Endometrial microvascular endothelial cells (primary cell): ENCODE measurements around the gene ARAP2. TPM values are rescaled to one million over a fixed set of nuclear protein-coding genes. Genes with fewer than 3 reads are reported as not detected.

ENCODE experiments used
- in situ Hi-C: cut with HindIII; loops from 2 replicates; pipeline ENCODE4 v1.10.0; 2017; ENCODE audit warnings: low sequenced_read_pairs, low pct_unique_long_range_greater_than_20kb; ENCODE audit errors: inconsistent ontology term
- total RNA-seq: library from RNA; depleted of rRNA; stranded (reverse); fragments of >200 nt; gene quantifications from one replicate; pipeline ENCODE4 v1.2.3, GENCODE V29; 2015; ENCODE audit errors: inconsistent ontology term

Gene ARAP2, protein sequence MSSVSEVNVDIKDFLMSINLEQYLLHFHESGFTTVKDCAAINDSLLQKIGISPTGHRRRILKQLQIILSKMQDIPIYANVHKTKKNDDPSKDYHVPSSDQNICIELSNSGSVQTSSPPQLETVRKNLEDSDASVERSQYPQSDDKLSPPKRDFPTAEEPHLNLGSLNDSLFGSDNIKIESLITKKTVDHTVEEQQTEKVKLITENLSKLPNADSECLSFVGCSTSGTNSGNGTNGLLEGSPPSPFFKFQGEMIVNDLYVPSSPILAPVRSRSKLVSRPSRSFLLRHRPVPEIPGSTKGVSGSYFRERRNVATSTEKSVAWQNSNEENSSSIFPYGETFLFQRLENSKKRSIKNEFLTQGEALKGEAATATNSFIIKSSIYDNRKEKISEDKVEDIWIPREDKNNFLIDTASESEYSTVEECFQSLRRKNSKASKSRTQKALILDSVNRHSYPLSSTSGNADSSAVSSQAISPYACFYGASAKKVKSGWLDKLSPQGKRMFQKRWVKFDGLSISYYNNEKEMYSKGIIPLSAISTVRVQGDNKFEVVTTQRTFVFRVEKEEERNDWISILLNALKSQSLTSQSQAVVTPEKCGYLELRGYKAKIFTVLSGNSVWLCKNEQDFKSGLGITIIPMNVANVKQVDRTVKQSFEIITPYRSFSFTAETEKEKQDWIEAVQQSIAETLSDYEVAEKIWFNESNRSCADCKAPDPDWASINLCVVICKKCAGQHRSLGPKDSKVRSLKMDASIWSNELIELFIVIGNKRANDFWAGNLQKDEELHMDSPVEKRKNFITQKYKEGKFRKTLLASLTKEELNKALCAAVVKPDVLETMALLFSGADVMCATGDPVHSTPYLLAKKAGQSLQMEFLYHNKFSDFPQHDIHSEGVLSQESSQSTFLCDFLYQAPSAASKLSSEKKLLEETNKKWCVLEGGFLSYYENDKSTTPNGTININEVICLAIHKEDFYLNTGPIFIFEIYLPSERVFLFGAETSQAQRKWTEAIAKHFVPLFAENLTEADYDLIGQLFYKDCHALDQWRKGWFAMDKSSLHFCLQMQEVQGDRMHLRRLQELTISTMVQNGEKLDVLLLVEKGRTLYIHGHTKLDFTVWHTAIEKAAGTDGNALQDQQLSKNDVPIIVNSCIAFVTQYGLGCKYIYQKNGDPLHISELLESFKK (N-terminal part only)
- total RNA-seq, result 4.7 TPM

DNA sequence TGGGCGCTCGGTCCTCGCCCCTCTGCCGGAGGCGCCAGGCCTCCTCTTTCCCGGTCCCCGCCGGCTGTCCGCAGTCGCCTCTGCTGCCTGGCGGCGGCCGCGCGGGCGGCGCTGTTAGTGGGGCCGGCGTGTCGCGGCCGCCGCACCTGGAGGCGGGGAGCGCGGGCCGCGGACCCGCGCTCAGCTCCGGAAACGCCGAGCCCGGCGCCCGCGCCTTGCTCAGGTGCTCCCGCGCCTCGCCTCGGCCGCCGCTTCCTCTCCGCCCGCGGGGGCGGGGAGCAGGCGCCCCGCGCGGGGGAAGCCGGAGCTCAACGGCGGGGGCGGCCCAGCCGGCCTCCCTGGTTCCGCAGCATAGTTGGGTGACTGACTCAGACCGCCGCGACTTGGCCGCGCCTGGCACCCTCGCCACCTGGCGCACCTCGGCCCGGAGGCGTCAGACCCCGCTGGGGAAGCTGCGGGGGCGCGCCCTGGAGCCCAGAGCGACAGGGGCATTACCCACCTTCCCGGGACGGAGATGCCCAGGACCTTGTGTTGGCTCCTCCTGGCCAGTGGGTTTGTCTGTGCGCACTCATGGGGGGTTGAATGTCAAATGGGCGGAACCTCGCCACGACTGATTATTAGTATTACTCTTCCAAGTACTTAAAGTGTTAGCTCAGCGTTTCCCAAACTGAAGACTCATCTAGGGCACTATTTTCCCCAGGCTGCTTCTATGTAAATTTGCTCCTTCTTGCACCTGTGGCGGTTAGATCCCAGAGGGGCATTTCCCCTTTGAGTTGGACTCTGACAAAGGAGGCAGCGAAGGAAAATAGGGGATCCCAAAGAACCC, at the start of gene ARAP2:
Gene ARAP2 (minus strand): TSS at position 258 of the 826 bp plus-strand sequence. CDS start 15,028 bp downstream, outside the sequence.
- in situ Hi-C loops, result no loop called here

DNA sequence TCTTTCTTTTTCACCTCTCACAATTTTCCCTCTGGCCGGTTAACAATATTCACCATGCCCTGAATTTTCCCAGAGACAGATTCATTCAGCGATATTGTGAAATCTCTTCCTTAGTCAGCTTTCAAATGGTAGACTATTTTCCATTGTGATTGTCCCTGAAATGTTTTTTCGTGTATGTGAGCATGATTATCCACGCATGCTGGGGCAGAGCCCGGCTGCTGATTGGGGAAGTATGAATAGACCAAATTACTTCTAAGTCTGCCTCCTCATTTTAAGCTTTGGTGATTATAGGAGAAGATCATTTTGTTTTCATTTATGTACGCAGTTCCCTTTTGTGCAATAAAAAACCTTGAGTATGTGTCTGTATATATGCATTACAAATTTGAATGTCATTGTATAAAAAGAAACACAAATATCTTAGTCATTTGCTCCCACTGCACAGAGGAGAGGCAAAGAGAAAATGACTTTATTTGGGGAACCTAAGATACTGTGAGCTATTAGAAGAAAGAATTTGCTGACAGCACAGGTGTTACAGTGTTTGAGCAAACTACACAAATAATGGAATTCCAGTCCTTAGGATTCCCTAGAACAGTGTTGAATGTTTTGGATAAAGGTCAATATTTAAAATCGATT, 48.4 kb upstream of the ARAP2 start:
- in situ Hi-C loops, result no loop called here

DNA sequence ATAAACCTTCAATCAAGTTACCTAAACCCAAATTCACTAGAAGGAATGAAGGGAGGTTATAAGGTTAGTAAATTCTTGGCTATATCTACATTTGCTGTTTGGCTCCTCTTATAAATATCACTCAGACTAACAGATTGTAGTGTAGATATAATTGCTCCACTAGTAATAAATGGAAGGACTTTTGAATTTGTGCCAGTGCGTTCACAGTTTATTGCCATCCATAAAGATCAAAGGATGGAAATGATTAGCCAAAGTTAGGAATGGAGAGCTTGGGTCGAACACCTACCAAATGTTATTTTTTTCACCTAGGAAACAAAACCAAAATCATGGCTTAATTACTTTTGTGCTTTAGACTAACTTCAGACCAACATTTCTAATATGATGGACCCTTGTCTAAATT, 46.3 kb upstream of the ARAP2 start:
- in situ Hi-C loops, result no loop called here

DNA sequence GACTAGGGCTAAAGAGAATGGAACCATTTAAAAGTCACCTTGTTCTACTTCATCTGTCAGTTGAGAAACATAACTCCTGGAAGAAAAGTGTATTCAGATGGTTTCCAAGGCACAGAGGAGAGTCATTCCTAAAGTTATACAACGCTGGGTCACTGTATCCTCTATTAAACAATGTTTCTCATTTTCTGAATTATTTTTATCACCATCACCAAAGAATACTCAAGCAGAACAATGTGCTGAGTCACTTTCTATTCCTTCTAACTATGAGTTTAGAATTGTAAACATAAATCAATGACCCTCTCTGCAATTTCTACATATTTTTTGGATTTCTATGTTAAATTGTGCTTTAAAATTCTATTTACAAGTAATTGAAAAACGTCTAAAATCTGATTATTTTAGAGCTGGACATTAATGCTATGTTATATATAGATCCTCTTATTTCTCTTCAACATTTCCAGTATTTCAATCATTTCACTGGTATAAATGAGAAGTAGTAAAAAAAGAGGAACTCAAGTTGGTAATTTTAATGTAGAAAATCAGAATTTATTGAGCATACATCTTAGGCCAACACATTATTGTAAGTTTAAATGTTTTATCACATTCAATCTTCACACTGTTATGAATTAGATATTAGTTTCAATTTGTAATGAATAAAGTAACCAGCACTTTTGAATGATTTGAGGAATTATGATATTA, 44.6 kb upstream of the ARAP2 start:
- in situ Hi-C loops, result no loop called here

DNA sequence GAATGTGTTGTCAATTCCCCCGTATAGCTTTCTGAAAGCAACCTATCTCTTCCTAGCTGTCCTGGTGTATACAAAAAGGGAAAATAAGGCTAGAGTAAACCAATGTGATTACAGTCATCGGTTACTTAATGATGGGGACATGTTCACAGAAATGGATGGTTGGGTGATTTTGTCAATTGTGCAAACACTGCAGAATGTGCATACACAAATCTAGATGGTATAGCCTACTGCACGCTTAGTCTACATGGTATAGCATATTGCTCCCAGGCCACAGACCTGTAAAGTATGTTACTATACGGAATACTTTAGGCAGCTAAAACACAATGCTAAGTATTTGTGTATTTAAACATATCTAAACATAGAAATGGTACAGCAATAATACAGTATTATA, 42.2 kb upstream of the ARAP2 start:
- in situ Hi-C loops, result no loop called here

DNA sequence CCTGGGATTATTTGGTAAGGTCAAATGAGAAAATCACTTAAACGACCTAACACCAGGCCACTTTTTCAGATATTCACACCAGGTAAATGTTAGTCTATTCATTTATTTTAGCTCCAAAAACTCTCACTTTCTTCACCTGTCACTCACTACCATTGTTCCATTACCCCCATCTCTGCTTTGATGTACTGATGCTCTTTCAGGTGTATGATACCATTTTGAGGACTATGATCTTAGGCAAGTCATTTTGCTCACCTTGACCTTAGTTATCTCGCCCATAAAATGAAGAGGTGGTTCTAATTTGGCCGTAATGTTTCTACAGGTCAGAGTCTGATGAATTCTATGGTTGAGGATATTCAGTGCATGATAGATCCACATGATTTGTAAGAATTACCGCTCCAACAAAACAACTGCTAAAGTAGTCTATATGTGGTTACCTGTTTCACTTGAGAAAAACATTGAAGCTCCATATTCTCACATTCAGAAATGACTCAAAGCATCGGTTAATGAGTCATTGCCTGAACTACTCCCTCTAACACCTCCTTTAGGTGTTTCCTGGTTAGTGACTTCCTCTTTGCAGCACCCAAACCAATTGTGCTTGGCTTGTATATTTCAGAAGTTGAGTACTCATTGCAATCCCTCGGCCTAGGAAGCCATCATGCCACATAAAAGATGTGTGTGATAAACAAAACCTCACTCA, 41.6 kb upstream of the ARAP2 start:
- in situ Hi-C loops, result no loop called here

DNA sequence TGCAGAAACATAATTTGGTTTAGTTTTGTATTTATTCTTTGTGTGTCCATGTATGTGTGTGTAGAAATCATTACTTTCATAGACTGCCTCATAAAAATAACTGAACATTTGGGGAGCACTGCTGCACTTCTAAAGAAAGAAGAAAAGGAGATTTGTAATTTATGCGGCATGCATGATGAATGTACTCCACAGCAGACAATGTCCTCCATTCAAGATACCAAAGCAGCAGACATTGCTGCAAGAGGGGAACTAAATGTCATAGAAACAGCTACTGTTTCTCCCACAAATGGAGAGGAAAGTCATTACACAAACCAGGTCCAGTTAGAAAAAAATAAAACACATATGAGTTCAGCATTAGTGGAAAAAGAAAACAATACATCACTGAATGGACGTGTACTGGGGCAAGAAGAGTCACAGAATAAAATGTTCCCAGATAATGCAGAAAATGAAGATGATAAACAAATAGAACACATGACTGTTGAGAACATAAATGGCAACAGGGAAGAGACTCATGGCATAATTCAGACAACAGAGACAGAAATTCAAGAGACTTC, 39.7 kb upstream of the ARAP2 start:
- in situ Hi-C loops, result no loop called here

DNA sequence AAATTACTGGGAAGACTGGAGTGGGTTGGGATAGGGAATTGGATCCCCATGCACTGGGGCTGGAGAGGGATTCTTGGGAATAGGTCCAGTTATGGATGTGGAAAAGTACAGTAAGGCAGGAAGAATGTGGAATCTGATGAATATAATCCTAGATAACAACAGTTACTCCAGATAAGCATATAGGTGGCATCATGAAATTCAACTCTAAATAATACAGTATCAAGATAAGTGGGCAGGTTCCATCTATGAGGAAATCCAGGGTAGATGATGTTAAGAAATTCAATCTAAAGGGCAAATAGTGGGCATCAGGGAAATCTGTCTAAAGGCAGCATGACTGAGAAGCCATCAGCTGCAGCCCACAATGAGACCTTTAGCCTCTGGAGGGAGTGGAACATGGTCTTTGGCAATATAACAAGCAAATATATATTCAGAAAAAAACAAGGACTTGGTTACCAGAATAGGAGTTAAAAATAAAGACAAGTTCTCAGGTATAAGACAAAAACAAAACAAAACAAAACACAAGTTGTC, 38.3 kb upstream of the ARAP2 start:
- in situ Hi-C loops, result no loop called here

DNA sequence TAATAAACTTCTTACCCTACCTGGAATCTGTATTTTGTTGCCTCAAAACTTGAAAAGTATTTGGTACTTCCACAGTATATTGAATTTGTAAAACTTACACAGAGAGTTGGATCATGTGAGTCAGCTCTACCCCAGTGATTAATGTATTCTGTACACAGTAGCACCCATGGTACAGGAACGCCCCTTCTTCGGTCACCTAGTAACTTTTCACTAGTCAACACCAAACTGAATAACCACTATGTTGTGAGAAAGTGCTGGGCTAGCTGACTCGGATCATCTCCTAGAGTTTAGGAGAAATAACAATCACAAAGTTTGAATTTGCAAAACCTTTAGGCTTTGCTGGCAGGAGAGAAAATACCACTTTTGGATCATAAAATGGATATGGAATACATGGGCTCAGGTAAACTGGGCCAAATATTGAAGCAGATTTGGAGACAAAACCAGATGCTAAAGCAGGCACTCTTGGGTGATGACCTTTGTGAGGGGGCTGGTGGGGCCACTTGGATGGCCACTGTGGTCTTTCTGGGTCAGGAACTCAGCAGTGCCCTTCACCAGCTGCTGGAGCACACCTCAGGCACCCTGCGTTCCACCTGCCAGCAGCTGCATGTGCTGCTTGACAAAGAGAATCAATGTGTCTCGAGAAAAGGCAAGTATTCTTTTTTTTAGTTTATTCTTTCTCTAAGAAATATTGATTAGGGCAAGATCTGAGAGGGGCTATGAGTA, 37.2 kb upstream of the ARAP2 start, which contains the start of gene DTHD1:
Gene DTHD1 (plus strand): TSS at position 233 of the 723 bp plus-strand sequence. CDS start 143 bp downstream, at position 376.
- in situ Hi-C loops, result no loop called here

DNA sequence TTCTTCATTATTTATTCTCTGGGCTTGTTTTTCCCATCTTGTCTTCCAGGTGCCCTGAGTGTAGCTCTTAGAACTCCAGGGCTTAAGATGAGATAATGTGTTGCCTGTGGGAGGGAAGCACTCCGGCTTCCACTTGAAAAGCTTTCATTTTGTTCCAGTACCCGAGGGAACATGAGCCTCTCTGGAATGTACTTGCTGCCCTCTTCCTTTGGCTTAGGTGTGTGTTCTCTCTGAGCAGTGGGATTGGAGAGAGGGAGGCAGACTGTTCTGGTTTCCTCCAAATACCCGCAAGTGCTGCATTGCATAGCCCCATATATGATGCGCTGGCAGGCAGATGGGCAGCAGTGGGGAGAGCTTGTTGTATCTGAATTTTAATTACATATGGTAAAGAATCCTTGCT, 36.2 kb upstream of the ARAP2 start:
- in situ Hi-C loops, result no loop called here

DNA sequence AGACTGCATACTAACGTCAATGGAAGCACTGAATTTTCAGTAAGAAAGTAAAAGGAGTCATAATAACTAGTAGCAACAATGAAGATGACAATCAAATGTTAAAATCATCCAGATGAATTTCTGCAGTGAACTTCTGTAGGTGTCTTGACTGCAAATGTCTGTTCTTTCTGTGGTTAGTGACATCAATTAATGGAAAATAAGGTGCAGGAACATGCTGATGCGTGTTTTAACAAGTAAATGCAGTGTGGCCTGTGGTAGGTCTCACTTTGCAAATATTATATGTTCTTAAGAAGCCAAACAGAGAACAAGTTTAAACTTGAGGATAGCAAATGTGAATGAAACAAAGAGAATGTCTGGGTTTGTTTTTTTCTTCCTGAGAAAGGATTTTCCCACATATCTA, 34.5 kb upstream of the ARAP2 start:
- in situ Hi-C loops, result no loop called here

DNA sequence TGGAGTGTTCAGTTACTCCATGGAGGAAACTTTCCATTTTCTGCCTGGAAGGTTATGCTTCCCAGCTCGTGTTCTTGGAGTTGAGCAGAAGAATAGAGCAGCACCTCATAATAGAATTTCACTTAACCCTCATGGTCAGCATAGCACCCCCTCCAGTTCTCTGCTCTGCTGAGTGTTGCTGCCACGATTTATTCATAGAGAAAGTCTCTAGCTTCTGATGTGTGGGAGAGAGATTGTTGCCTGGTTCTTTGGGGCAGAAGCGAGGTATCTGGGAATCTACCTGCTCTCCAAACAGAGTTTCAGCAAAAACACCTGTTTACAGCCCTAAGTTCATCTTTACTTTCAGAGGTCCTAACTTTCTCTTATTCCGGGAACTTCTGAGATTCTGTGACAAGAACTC, 33.2 kb upstream of the ARAP2 start:
- in situ Hi-C loops, result no loop called here

DNA sequence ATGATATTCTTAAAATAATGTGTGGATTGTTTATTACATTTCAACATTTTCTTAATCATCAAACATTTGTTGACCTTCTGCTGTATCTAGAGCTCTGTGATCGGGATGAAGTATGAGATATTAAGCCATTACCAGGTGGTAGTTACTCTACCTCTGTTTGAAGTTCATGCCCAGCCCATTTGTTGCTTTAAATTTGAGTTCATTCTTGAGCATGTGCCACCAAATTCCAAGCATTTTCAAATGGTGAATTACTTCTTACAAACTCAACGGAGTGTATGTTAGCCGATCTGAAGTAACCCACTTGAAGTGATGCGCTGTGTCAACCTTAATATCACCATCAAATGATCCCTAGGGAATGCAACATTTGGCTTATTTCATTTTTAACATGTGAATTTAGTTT, 29.8 kb upstream of the ARAP2 start:
- in situ Hi-C loops, result no loop called here

DNA sequence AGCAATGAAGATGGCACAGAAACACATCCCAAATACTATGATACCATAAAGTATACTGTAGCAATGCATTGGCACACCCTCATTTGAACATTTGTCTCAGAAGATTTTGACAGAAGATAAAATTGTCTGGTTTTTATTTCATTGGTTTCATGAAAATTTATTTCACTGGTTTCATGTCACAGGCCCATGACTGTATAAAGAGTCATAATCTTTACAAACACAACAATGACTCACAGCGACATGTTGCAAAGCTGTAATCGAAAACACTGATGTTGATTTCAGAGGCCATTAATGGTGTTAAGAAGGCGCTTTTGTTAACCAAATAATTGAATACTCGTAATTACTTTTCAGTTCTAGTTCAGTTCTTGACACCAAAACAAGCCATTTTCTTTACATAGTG, 29.0 kb upstream of the ARAP2 start:
- in situ Hi-C loops, result no loop called here

DNA sequence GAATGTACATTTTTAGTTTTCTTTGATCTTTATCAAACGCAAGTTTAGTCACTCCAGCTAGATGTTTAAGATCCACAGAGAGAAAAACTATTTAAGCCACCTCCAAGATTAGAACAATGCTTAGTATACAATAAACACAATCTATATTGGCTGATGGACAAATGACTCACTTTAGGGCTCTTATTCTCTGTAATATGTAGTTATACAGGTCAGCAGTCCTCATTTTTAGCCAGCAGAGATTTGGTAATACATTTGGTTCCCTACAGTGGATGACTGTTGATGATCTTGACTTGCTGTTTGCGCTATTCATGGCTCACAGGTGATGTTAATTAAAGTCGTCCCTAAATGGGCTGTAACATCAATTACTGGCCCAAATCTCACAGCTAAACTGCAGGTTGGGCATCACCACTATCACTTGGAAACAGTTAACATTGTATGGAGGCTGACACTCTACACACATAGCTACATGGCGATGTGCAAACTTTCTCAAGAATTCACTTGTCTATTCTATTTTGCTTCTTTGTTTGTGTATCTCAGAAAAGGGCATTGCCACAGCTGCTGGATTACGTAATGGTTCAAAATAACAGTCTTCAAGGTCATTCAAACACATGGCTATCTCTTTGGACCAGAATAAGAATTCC, 25.3 kb upstream of the ARAP2 start:
- in situ Hi-C loops, result no loop called here
